Activated gamma-delta T cell treated with anti-CD3 and anti-CD28 coated beads, Interleukin-2, amount 50 U/mL, for 16 hours (primary cell): ENCODE results near the gene P2RX6.
"Not testable (repeated sequence)": the region's sequence is repeated elsewhere in the genome, so short reads cannot be mapped to it uniquely, and the experiment has no call there.

Experiments used
- DNase-seq: peaks from one replicate; pipeline ENCODE4 v3.0.0-alpha.2; 2020; ENCODE audit warnings: low read depth

Gene P2RX6

DNA sequence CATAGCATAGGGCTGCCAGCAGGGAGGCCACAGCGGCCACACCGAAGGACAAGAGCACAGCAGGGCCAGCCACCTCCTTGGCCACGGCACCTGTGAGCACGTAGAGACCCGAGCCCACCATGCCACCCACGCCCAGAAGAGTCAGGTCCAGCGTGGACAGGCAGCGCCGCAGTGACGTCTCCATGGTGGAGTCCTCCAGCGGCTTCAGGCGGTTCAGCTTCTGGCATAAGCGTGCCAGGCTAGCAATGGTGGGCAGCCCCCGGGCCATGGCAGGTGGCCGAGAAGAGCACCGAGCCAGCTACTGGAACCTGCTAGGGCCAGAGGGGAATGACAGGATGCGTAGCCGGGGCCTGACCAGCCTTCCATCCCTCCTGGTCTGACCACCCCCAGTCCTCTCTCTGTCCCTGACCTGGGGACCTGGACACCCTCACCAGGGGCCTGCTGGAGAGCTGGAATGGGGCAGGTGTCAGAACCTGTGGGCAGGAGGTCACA lies 16.6 kb downstream of the P2RX6 start:
- no peak for DNase-seq

DNA sequence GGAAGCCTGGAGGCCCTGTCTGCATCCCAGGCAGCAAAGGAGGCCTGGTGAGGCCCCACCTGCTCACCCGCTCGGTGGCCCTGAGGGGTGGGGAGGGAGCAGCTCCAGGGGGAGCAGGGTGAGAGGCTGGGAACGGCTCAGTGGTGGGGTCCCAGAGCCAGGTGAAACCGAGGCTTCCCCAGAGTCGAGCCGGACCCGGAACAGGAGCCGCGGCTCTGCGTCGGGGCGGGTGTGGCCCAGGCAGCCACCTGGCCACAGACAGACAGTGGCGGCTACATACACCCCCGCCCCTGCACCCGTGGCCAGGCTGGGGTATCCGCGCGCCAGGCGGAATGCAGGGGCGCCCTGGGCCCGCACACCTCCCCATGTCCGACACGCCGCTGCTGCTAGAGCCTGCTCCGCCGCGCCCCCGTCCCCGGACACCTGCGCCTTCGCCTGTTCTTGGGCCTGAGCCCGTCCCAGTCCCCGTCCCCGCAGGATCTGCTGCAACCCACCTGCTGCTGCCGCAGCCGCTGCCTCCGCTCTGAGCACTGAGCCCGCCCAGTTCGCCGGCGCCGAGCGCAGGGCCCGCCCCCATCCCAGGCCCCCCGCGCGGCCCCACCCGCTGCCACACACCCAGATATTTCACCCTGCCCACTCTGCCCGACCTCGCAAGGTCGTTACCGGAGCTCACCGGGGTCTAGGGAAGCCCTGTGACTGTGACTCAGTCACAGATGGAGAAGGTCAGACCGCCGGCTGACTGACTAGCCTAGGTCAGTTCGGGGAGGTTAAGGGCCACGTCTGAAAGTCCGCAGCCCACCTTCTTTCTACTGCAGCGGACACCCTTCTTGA lies 17.3 kb downstream of the P2RX6 start, which contains the start of gene SLC7A4:
TSS of gene SLC7A4 (minus strand) at position 525 of the 831 bp plus-strand sequence. CDS start 749 bp downstream, outside the sequence.
- DNase-seq = no peak

DNA sequence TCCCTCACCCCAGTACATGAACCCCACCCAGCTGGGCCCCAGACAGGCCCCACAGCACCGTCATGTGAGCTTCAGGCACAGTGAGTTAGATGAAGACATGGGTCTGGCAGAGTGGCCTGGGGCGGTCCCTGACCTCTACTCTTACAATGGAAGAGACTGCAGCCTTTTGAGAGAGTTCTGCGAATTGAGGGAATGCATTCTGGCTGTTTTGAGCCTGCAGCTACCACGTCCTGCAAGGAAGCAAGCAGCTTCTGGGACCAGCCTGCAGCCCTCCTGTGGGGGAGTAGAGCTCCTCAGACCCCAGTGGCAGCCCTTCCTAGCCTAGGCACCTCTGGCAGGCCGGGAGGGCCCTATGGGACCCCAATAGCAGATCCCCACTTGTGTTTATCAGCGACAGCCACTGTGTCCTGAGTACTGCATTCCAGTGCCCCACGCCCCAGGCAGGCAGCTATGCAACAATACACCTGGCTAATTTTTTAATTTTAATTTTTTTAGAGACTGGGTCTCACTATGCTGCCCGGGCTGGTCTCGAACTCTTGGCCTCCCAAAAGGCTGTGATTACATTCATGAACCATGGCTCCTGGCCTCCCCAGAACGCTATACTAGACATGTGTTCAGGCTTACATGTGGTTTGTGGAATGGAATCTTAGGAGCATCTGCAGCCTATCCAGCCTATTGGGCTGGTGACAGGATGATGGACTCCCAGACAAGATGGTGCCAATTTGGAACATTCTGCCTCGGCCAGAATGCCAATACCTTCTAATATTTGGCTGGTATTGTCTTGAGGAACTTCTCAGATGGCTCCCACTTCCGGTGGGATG lies 18.1 kb downstream of the P2RX6 start:
- DNase-seq = no peak

DNA sequence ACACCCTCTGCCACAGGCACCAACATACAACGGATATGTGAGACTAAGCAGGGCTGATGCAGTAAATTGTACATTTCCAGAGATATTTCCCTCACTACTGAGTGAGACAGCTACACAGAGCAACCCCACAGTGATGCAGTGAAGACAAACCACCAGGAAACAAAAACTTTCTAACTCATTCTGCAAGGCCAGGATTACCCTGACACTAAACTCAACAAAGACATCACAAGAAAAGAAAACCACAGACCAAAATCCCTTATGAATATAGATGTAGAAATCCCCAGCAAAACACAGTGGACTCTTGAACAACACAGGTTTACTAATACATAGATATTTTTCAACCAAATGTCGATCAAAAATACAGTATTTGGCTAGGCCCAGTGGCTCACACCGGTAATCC lies 18.9 kb downstream of the P2RX6 start:
- DNase-seq = no peak

DNA sequence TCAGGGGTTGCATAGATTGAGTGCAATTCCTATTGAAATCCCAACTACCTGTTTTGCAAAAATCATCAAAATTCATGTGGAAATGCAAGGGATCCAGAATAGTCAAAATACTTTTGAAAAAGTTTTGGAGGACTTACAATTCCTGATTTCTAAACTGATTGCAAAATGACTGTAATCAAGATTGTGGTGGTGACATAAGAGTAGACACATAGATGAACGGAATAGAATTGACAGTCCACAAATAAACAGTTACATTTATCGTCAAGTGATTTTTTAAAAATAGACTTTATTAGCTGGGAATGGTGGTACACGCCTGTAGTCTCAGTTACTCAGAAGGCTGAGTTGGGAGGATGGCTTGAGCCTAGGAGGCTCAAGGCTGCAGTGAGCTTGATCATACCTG lies 20.0 kb downstream of the P2RX6 start:
- no peak for DNase-seq

DNA sequence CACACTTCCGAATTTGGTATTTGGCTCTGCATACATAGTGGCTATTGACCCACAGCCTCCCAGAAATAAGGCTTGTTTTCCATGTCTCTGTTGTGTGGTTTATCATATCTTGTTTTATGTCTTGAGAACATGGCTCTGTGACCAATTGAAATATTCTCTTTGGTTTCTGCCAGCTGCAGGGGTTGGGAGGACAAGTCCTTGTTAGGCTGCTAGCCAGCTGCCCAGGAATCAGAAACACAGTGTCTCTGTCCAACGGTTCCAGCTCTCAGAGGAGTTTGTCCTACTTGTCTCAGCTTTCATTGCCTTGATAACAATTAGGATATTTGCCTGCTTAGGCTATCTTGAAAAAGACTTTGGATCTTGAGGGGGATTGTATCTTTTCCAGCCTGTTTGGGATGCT lies 23.4 kb downstream of the P2RX6 start:
- no peak for DNase-seq

DNA sequence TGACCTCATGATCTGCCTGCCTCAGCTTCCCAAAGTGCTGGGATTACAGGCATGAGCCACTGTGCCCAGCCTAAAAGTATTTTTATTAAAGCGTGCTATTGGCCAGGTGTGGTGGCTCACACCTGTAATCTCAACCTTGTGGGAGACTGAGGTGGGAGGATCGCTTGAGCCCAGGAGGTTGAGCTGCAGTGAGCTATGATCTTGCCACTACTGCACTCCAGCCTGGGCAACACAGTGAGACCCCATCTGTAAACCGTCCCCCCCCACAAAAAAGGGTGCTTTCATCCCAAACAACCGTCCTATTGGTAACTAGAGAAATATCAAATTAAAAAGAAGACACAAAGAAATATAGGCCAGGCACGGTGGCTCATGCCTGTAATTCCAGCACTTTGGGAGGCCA lies 24.2 kb downstream of the P2RX6 start:
- DNase-seq = not testable (repeated sequence)

DNA sequence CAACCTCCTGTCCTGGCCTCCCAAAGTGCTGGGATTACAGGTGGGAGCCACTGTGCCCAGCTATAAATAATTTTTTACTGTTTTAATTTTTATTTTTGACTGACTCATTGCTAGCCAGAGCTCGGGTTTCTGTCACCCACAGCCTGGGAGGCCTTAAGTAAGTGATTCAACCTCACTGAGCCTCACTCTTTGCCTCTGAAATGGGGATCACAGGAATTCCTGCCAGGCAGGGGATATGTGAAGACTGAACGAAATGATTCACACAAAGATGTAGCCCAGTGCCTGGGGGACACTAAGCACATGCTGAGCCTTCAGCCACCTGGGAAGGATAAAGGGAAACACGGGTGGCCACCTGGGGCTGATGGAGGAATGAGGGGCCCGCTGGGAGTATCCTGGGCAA lies 27.0 kb downstream of the P2RX6 start:
- no peak for DNase-seq

DNA sequence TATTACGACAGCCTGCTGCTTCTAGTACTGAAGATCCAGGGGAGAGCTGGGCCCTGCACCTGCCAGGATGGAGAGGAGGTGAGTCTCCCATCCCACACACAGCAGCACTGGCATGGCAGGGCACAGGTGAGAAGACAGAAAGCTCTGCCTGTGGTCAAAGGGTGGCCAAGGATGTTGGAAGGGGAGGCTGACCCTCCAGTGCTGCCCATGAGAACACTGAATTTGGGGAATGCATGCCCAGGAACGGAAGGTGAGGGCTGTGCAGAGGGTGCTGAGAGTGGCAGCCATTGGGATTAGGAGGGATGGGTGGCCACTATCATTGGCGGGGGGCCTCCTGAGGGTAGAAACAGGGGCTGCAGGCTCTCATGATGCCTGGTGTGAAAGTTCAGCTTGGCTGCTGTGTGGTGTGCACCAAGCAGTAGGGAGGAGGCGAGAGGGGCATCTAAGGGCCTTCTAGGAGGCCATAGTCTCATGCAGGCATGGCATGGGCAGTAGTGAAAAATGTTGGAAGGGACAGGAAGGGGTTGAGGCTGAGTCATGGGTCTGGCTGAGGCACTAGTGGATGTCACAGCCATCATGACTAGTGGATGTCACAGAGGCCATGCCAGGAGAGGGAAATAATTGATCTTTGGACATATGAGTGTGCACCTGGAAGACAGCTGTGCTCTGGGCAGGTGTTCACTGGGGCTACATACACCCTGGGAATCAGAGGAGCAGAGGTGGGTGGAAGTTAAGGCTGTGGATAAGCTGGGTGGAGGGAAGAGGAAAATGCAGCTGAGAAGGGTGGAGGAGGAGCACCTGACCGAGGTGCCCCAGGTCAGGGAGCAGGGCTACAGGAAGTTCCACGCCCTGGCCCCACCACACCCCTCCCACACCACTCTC lies 28.3 kb downstream of the P2RX6 start:
- DNase-seq = no peak

DNA sequence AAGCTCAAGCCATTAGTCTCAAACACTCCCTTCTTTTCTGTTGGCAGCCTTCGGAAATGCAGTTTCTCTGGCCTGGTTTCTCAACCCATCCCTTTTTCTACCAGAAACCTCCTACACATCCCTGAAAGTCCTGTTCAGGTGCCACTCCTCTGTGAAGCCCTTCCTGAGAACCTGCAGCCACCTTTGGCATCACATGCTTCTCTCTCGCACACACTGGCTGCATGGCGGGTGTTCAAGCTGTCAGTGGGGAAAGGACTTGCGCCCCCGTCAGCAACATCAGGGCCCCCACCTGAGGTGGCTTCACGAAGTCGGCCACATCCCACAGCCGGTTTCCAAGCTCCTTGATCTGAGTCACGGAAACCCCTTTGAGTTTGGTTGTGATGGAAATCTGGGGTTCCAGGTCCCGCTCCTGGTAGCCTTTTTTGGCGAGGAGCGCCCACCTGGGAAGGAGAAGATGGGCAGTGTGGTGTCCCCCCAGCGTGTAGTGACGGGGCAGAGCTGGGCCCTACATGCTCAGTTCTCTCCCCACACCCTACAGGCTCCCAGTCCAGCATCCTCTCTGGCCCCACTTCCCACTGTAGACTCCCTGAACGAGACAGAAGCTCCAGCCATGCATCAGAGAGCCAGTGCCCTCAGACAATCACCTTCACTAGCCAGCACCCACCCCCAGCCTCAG lies 29.0 kb downstream of the P2RX6 start:
- no peak for DNase-seq

DNA sequence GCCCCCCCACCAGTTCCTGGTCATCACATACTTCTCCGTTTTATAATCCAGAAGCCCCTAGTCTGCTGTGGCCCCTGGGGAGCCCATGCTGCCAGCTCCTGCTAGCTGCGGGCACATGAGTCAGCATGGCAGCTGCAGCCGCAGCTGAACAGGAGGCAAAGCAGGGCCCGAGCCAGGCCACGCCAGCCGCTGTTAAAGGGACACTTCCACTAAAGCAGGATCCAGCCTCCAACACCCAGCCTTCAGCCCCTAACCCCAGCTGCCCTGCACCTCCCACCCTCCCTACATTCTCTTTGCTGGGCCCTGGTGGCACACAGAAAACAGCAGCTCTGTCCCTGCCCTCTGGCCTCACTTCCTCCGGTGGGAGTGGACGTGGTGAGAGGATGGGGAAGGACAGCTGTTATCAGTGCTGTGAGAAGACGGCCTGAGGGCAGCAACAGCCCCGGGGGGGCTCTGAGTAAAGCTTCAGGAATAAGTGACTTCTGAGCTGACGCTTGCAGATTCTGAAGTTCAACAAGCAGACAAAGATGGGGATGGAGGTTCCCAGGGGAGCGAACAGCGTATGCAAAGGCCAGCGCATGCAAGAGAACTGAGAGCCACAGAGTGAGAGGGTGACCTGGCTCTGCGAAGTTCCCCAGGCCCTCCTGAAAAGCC lies 30.1 kb downstream of the P2RX6 start:
- DNase-seq = no peak

DNA sequence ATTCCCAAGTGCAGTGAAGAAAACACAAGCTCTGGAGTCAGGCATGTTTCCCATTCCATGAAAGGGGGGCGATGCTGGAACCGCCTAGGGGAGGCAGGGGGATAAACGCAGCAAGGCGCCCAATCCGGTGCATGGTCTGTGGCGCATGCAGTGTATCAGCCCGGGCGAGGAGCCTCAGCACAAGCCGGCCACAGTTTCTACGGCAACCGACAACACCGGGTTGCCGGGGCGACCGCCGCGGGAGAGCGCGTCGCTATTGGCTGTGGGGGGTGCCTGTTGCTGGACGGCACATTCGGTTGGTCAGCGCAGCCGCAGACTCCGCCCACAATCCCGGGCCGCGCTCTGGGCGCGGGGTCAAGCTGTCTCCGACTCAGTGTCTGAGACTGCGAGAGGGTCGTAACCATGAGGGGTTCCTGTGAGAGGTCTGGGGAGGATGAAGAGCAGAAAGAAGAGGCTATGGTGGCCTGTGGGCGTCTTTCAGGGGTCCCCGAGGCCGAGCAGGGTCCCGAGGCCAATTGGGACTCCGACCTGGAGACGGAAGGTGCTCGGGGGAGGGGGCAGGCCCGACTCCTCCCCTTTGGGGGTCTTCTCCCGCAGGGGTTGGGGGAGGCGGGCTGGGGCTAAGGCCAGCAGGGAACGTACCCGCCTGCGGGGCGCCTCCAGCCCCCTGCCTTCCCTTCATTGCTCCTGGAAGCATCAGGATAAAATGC lies 30.8 kb downstream of the P2RX6 start, which contains the start of gene LRRC74B:
TSS of gene LRRC74B (plus strand) at position 362 of the 710 bp plus-strand sequence. CDS start at position 403, 41 bp downstream.
- DNase-seq = peak; percentile 29

DNA sequence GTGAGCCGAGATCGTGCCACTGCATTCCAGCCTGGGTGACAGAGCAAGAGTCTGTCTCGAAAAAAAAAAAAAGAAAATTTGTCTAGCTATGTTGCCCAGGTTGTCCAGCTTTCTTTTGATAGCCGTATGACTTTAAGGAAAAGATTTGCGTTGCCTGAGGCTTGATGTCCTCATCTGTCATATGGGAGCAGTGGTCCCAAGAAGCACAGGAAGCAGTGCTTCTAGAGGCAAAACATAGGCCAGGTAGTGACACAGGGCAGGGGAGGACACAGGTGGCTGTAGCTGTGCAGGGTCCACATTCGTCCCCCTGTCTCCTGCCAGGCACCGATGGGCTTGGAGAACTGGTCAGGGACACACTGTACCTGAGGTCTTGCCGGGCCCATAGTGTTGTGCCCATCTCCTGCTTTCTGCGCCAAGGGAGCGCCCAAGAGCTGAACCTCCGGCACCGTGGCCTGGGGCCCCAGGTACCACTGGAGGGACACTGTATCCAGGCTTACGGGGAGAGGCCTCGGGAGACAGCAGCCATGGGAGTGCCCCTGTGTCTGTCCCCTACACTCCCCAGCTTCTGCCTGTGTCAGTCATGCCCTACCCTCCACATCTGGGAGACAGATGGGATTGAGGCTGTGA lies 32.2 kb downstream of the P2RX6 start:
- no peak for DNase-seq

DNA sequence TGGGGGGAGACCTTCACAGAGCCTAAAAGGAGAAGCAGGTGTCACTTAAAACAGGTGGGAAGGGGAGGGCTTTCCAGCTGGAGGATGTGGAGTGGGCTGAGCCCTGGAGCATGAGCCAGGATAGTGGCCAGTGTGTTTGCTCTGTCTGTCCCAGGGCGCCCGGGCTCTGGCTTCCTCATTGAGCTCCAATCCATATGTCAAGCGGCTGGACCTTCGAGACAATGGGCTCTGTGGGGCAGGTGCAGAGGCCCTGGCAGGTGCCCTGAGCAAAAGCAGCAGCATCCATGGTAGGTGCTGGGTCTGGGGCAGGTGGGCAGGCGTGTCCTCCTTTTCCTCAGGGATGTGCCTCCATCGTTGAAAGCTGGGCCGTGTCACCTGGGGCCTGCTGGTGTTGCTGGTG lies 32.8 kb downstream of the P2RX6 start:
- DNase-seq = no peak

DNA sequence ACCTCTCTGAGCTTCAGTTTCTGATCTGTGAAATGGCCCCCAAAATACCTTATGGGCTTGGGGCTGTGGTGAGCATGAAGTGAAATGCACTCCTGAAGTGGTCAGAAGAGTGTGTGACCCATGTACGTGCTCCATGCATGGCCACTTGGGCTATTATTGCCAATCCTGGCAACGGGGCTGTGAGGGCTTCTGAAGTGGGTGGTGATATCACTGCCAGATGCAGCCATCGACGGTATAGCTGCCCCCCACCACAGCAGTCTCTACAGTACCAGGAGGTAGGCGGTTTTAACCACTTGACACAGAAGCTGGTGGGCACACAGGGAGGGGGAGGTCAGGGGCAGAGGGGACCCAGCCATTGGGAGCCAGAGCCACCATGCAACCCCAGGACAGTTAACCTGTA lies 33.5 kb downstream of the P2RX6 start:
- not testable (repeated sequence) for DNase-seq

DNA sequence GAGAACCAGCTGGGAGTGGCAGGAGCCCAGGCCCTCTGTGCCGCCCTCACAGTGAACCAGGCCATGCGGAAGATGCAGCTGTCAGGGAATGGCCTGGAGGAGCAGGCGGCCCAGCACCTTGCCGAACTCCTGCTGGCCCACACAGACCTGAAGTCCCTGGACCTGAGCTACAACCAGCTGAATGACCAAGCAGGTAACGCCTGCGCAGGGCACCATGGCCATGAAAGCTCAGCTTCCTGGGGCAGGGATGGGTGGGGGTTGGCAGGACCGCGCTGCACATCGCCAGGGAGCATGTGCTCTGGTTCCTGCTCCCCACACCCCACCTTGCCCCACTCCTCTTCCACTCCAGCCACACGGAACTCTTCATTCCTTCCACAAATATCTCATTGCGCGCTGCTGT lies 34.0 kb downstream of the P2RX6 start:
- not testable (repeated sequence) for DNase-seq

DNA sequence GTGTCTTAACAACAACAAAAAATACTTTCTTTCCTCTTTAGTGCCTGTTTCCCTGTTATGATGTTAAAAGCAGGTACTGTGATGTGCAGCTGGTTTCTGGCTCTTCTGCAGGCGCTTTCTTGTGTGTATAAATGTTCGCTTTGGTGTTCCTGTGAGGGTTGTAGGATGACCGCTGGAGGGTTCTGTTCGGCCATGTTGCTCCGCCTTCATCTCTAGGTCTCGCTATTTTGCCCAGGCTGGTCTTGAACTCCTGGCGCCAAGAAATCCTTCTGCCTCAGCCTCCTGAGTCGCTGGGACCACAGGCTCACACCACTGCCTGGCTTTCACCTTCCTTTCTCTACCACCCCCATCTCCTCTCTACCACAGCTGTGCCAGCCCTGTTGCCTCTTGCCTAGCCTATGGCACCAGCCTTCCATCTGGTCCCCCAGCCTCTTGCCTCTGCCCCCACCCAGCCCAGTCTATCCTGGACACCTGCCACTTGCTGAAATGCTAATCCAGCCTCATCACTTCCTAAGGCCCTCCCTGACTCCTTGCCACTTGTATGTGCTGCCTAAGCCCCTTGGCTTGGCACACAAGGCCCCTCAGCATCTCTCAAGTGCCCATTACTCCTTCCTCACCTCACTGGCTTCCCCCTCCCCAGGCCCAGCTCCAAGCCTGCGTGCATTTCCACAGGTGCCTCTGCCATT lies 36.3 kb downstream of the P2RX6 start:
- no peak for DNase-seq

DNA sequence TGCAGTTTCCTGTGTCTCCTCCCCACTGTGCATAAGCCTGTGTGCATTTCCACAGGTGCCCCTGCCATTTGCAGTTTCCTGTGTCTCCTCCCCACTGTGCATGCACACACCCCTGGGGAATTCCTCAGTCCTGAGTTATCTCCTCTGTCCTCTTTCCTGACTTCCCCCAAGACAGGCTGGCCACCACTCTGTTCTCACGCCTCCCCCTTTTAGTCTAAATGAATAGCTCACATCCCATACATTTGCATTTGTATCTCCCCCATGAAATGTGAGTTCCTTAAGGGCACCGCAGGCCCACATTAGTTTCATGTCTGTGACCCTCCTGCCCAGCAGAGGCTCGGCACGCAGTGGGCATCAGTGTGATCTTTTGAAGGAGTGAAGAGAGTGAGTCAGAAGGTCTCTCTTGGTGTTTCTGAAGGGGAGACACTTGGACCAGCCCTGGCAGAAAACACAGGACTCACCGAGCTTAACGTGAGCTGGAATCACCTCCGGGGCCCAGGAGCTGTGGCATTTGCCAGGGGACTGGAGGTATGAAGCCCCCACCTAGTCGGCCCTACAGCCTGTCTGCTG lies 37.0 kb downstream of the P2RX6 start:
- DNase-seq = no peak
